Ovary (tissue), 9 donors: Measurements from ENCODE around the gene CRTC1. TPM values are rescaled to one million over a fixed set of nuclear protein-coding genes. Genes with fewer than 3 reads are reported as not detected.

ENCODE experiments used
- DNase-seq, 5 donors: peaks; one replicate each; pipeline ENCODE4 v3.0.0-alpha.2; 2019 to 2020
- H3K27ac ChIP-seq, 2 donors: fragments of 200-600 bp; one replicate each; pipeline versions ENCODE4 v1.5.1 to v1.8.0; 2019 to 2022
- H3K27me3 ChIP-seq: fragments of 200-600 bp; one replicate; pipeline ENCODE4 v1.8.0; 2022
- H3K36me3 ChIP-seq: fragments of 200-600 bp; sonication (generic); one replicate; pipeline ENCODE4 v1.5.1; 2019
- H3K4me1 ChIP-seq: one replicate; pipeline ENCODE4 v1.8.1; 2013; ENCODE audit warnings: mild to moderate bottlenecking, moderate library complexity; ENCODE audit not compliant: insufficient read depth
- H3K4me3 ChIP-seq: fragments of 200-600 bp; sonication (generic); one replicate; pipeline ENCODE4 v1.5.1; 2017
- H3K9me3 ChIP-seq, 2 donors: fragments of 200-600 bp in 1 of 2; sonication (generic) in 1 of 2; one replicate each; pipeline versions ENCODE4 v1.5.1 to v1.8.1; 2013 to 2019; ENCODE audit warnings: mild to moderate bottlenecking in 1 of 2, moderate library complexity in 1 of 2
- EP300 ChIP-seq: sonication (generic); formaldehyde crosslinking; IDR thresholded peaks from one replicate; pipeline ENCODE4 v1.6.1; 2017; ENCODE audit warnings: antibody characterized with exemption
- POLR2A ChIP-seq: fragments of 450-650 bp; IDR thresholded peaks from one replicate; pipeline ENCODE4 v1.6.1; 2017; ENCODE audit warnings: antibody characterized with exemption, mild to moderate bottlenecking, moderate library complexity
- WGBS, 3 donors: extraction: QIAGEN DNeasy Blood & Tissue Kit in 1 of 3; methylation state at CpG; one replicate each; pipeline versions ENCODE4 v1.1.5 to v1.1.7; 2013 to 2017; 5-methylcytosine and 5-hydroxymethylcytosine counted together
- intact Hi-C, 4 donors: fragments of 100-400 bp; cut with DNase I; formaldehyde crosslinking; loops; one replicate each; pipeline versions ENCODE4 v1.11.0 to v1.15.1; 2022 to 2023
- polyA plus RNA-seq, 2 donors: library from polyadenylated mRNA; stranded (reverse); fragments of 200-250 nt in 1 of 2; fragments of 350-450 nt in 1 of 2; fragmentation: Illumina TruSeq in 1 of 2; extraction: RNeasy Lipid Tissue Mini Kit (QIAGEN cat#74804) in 1 of 2; gene quantifications; one replicate each; pipeline ENCODE4 v1.2.3, GENCODE V29; 2013 to 2014
- total RNA-seq, 7 donors: library from RNA; depleted of rRNA in 2 of 7; stranded (reverse); fragments of >200 nt in 2 of 7; fragmentation: NEBNext Ultra II Directional in 3 of 7; extraction: Animal tissue kit (Norgen Biotek cat#: 25700) in 3 of 7; gene quantifications; one replicate each; pipeline versions ENCODE4 v1.1.0 to v1.2.4, GENCODE V29; 2016 to 2023
- TF ChIP-seq, protein P1 (sequence below), 3 donors: fragments of 450-650 bp in 2 of 3; fragments of 200-600 bp in 1 of 3; IDR thresholded peaks; one replicate each; pipeline versions ENCODE4 v1.5.1 to v1.8.0; 2016 to 2022; ENCODE audit warnings: antibody characterized with exemption in 3 of 3, mild to moderate bottlenecking in 1 of 3
- donor health status: DM: no; HTN: no; CAD: no; lungs with moderate emphysema.
- donor health status: DM: no; HTN: no; CAD: no.
- donor health status: Bipolar disorder and iron deficiency.
- donor health status: DM: yes; HTN: yes; CAD: no.
- donor health status: DM: no; HTN: no; CAD: no.
- donor health status: DM: yes; HTN: yes; CAD: no.

The CRTC1 gene
- total and polyA plus RNA-seq, 9 donors = 2.3 to 19.5 (median 12.9) TPM

DNA sequence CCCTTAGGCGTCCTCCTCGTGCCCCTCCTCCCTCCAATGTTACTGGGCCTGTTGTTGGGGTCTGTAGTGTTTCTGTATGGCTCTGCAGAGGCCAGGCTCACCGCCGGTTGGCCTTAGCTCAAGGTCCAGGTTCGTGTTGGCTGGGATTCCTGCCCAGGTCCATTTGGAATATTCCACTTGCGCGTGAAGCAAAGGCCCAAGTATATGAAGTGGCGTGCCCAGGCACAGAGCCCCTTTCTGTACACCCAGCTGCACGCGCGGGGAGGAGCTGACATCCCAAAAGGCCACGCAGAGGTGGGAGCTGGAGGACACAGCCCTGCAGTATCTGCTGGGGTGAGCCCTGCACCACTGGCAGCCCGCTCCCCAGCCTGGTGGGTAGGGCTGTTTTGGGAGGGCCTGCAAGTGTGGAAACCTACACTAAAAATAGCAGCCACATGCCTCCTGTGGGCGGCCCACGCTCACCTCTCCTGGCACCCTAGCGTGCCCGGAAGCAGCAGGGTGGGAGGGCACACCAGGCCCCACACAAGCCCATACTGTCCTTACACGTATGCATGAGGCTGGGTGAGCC is 30.2 kb downstream of the CRTC1 start:
- DNase-seq = no peak
- Histone ChIP-seq H3K9me3 (no peaks in the 10 kb centered on the region), H3K27ac (no peak overlapping the region), H3K27me3 (no peaks in the 10 kb centered on the region), H3K4me3 (no peak overlapping the region), H3K36me3 (no peaks in the 10 kb centered on the region), H3K4me1 (peaks cover 9% of the 10 kb centered on the region)
- no peak for TF ChIP-seq POLR2A
- TF ChIP-seq, protein P1, sequence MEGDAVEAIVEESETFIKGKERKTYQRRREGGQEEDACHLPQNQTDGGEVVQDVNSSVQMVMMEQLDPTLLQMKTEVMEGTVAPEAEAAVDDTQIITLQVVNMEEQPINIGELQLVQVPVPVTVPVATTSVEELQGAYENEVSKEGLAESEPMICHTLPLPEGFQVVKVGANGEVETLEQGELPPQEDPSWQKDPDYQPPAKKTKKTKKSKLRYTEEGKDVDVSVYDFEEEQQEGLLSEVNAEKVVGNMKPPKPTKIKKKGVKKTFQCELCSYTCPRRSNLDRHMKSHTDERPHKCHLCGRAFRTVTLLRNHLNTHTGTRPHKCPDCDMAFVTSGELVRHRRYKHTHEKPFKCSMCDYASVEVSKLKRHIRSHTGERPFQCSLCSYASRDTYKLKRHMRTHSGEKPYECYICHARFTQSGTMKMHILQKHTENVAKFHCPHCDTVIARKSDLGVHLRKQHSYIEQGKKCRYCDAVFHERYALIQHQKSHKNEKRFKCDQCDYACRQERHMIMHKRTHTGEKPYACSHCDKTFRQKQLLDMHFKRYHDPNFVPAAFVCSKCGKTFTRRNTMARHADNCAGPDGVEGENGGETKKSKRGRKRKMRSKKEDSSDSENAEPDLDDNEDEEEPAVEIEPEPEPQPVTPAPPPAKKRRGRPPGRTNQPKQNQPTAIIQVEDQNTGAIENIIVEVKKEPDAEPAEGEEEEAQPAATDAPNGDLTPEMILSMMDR (IDR thresholded peaks at IDR 0.05) = no peak
- TF ChIP-seq EP300 = no peak
- 78 to 85% (median 85%) methylated on average over 18 of the region's 18 CpGs for WGBS, 3 donors
- intact Hi-C loops = no loop called here

DNA sequence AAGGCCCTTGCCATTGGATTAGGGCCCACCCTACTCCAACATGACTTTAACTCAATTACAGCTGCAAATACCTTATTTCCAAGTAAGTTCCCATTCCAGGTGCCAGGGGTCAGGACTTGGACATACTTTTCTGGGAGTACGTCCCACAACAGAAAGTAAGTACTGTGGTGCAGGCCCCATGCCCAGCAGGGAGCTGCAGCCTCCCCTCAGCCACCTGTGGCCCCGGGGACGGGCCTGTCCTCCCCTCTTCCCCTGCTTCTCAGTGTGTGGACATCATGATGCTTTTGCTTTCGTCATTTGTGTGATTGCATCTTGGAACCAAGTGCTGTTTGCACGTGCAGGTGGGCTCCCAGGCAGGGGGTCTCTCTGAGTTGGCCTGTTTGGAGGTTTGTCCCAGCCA is 31.9 kb downstream of the CRTC1 start:
- no peak for DNase-seq
- TF ChIP-seq EP300 = no peak
- TF ChIP-seq POLR2A = no peak
- TF ChIP-seq, protein P1 (IDR thresholded peaks at IDR 0.05) = no peak
- no peaks in the 10 kb centered on the region for H3K9me3 ChIP-seq
- H3K36me3 ChIP-seq = no peaks in the 10 kb centered on the region
- peaks cover 9% of the 10 kb centered on the region for H3K4me1 ChIP-seq
- WGBS, 3 donors = 80 to 86% (median 84%) methylated on average over 5 of the region's 5 CpGs
- intact Hi-C loops = no loop called here
- H3K27ac ChIP-seq = no peak overlapping the region
- H3K27me3 ChIP-seq = no peaks in the 10 kb centered on the region
- no peak overlapping the region for H3K4me3 ChIP-seq

DNA sequence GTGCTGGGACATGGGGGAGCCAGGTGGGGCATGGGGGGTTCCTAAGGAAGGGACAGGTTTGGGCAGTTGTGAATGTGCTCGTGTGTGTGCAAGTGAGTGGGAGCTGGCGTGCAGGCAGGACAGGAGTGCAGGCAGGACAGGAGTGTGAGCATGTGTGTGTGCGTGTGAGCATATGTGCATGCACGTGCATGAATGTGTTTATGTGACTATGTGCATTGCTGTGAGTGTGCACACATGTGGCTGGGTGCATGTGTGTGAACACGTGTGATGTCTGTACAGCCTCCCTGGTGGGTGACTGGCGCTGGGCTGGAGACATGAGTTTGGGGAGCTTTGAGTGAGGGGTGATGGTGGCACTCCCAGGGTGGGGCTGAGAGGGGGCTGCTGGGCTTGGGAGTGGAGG is 33.4 kb downstream of the CRTC1 start:
- Histone ChIP-seq H3K36me3 (no peaks in the 10 kb centered on the region), H3K9me3 (no peaks in the 10 kb centered on the region), H3K27ac (no peak overlapping the region), H3K4me3 (no peak overlapping the region), H3K4me1 (no peaks in the 10 kb centered on the region), H3K27me3 (no peaks in the 10 kb centered on the region)
- no peak for DNase-seq
- 90 to 93% (median 92%) methylated on average over 6 of the region's 6 CpGs for WGBS, 3 donors
- intact Hi-C loops = no loop called here
- TF ChIP-seq EP300 = no peak
- TF ChIP-seq, protein P1 (IDR thresholded peaks at IDR 0.05) = no peak
- TF ChIP-seq POLR2A = no peak

DNA sequence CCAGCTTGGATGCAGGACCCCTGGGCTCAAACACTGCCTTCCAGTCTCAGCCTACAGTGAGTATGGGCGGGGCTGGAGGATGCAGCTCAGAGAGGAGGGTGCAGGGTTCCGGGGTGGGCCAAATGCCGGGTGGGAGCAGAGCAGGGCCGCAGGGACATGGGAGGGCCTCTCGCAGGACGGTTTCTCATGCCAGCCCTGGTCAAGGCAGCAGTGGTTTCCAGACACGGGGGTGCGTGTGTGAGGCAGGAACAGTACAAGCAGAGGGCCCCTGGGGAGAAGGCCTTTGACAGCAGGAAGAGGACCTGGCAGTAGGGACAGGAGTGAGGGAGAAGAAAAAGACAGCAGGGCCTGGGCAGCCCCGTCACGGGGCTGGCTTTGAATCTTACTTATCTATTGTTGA is 34.1 kb downstream of the CRTC1 start:
- Histone ChIP-seq H3K4me1 (no peaks in the 10 kb centered on the region), H3K27ac (no peak overlapping the region), H3K36me3 (no peaks in the 10 kb centered on the region), H3K9me3 (no peaks in the 10 kb centered on the region), H3K27me3 (no peaks in the 10 kb centered on the region), H3K4me3 (no peak overlapping the region)
- TF ChIP-seq EP300 (no peak), POLR2A (no peak)
- TF ChIP-seq, protein P1 (IDR thresholded peaks at IDR 0.05) = no peak
- intact Hi-C loops = no loop called here
- 86 to 88% (median 86%) methylated on average over 10 of the region's 10 CpGs for WGBS, 3 donors
- DNase-seq = no peak
